Measurements from ENCODE around the gene RHOU. TPM values are rescaled to one million over a fixed set of nuclear protein-coding genes. Genes with fewer than 3 reads are reported as not detected.

The RHOU gene
- total and polyA plus RNA-seq, 4 donors: 12.9 to 40.1 (median 23.4) TPM

- Histone ChIP-seq H3K9ac (ENCODE audit: insufficient read depth in 1 of 2, low read length in 2 of 2) (no peak overlapping the region), H3K27ac (ENCODE audit: low read depth in 1 of 2, low read length in 1 of 2) (no peak overlapping the region), H3K27me3 (ENCODE audit: control insufficient read depth in 3 of 3, insufficient read depth in 3 of 3, low read length in 2 of 3) (peaks cover 0 to 5% (median 0%) of the 10 kb centered on the region in 3 donors), H3K9me3 (ENCODE audit: control insufficient read depth in 4 of 4, insufficient read depth in 3 of 4, low read length in 3 of 4) (no peaks in the 10 kb centered on the region), H3K36me3 (ENCODE audit: control insufficient read depth in 4 of 4, insufficient read depth in 4 of 4, low read length in 4 of 4) (no peaks in the 10 kb centered on the region), H3K4me1 (ENCODE audit: control insufficient read depth in 5 of 5, insufficient read depth in 5 of 5, low read length in 5 of 5) (peaks cover 0 to 15% (median 0%) of the 10 kb centered on the region in 5 donors), H3K4me3 (no peak overlapping the region)
- DNase-seq (no peak), ATAC-seq (ENCODE audit: insufficient read depth, low FRiP score) (no peak)
- no peak for TF ChIP-seq CTCF (IDR thresholded peaks at IDR 0.05; ENCODE audit: control extremely low read depth, extremely low read depth)
- 77 to 85% methylated on average over 5 of the region's 5 CpGs for WGBS, 2 donors
These were observed 21.2 kb downstream of the RHOU start for GRCh38 chr1:228756457-228756856.

GRCh38 chr1:228758447-228758846 is 23.2 kb downstream of the RHOU start:
- no peak for TF ChIP-seq CTCF (IDR thresholded peaks at IDR 0.05; ENCODE audit: control extremely low read depth, extremely low read depth)
- peaks cover 0 to 5% (median 0%) of the 10 kb centered on the region in 3 donors for H3K27me3 ChIP-seq (ENCODE audit: control insufficient read depth in 3 of 3, insufficient read depth in 3 of 3, low read length in 2 of 3)
- H3K27ac ChIP-seq (ENCODE audit: low read depth in 1 of 2, low read length in 1 of 2): no peak overlapping the region
- 72 to 74% methylated on average over 4 of the region's 4 CpGs for WGBS, 2 donors
- H3K36me3 ChIP-seq (ENCODE audit: control insufficient read depth in 4 of 4, insufficient read depth in 4 of 4, low read length in 4 of 4): no peaks in the 10 kb centered on the region
- H3K4me1 ChIP-seq (ENCODE audit: control insufficient read depth in 5 of 5, insufficient read depth in 5 of 5, low read length in 5 of 5): peaks cover 0 to 14% (median 0%) of the 10 kb centered on the region in 5 donors
- no peak overlapping the region for H3K9ac ChIP-seq (ENCODE audit: insufficient read depth in 1 of 2, low read length in 2 of 2)
- DNase-seq (no peak), ATAC-seq (ENCODE audit: insufficient read depth, low FRiP score) (no peak)
- H3K9me3 ChIP-seq (ENCODE audit: control insufficient read depth in 4 of 4, insufficient read depth in 3 of 4, low read length in 3 of 4): no peaks in the 10 kb centered on the region
- H3K4me3 ChIP-seq: no peak overlapping the region

GRCh38 chr1:228760979-228761378 is 25.7 kb downstream of the RHOU start:
- ATAC-seq (ENCODE audit: insufficient read depth, low FRiP score): no peak

More at GRCh38 chr1:228760979-228761378, 25.7 kb downstream of the RHOU start:
- no peak overlapping the region for H3K4me3 ChIP-seq
- H3K9me3 ChIP-seq (ENCODE audit: control insufficient read depth in 4 of 4, insufficient read depth in 3 of 4, low read length in 3 of 4): no peaks in the 10 kb centered on the region
- no peaks in the 10 kb centered on the region for H3K27me3 ChIP-seq (ENCODE audit: control insufficient read depth in 3 of 3, insufficient read depth in 3 of 3, low read length in 2 of 3)
- no peaks in the 10 kb centered on the region for H3K36me3 ChIP-seq (ENCODE audit: control insufficient read depth in 4 of 4, insufficient read depth in 4 of 4, low read length in 4 of 4)
- H3K4me1 ChIP-seq (ENCODE audit: control insufficient read depth in 5 of 5, insufficient read depth in 5 of 5, low read length in 5 of 5): no peaks in the 10 kb centered on the region
- 93 to 94% methylated on average over 6 to 8 of the region's 9 CpGs for WGBS, 2 donors
- TF ChIP-seq CTCF (IDR thresholded peaks at IDR 0.05; ENCODE audit: control extremely low read depth, extremely low read depth): no peak
- H3K27ac ChIP-seq (ENCODE audit: low read depth in 1 of 2, low read length in 1 of 2): no peak overlapping the region
- DNase-seq: no peak
- H3K9ac ChIP-seq (ENCODE audit: insufficient read depth in 1 of 2, low read length in 2 of 2): no peak overlapping the region

Measured in lung (tissue), 12 donors.